ENCODE results near the gene S1PR2. TPM values are rescaled to one million over a fixed set of nuclear protein-coding genes. Genes with fewer than 3 reads are reported as not detected.
"Not testable (repeated sequence)": the region's sequence is repeated elsewhere in the genome, so short reads cannot be mapped to it uniquely, and the experiment has no call there.

S1PR2 gene
- total RNA-seq, 1 experiment from 2014 or later = 8.4 TPM

DNA sequence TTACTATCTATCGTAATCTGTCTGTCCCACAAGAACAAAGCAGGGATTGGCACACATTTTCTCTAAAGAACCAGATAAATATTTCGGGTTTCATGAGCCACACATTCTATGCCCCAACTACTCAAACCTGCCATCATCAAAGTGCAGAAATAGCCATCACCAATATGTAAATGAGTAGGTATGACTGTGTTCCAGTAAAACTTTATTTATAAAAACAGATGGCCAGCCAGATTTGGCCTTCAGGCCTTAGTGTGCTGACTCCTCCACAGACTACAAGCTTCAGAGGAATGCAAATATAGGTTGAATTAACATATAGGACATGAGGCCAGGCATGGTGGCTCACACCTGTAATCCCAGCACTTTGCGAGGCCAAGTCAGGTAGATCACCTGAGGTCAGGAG, 27.4 kb downstream of the S1PR2 start:
- H3K4me1 ChIP-seq (ENCODE audit: insufficient read depth, low read length, poor library complexity, severe bottlenecking) = no peaks in the 10 kb centered on the region
- no peaks in the 10 kb centered on the region for H3K9me3 ChIP-seq (ENCODE audit: low read depth, low read length, poor library complexity, severe bottlenecking)
- H3K36me3 ChIP-seq (ENCODE audit: insufficient read depth, low read length, poor library complexity, severe bottlenecking) = no peaks in the 10 kb centered on the region
- intact Hi-C loops (cut with micrococcal nuclease; ENCODE audit: unreplicated experiment) = no loop called here
- CTCF ChIA-PET = no interaction called here
- no peak overlapping the region for H3K4me3 ChIP-seq (ENCODE audit: low read depth, low read length, poor library complexity, severe bottlenecking)
- POLR2A ChIA-PET (ENCODE audit: low non-redundant PET) = no interaction called here
- no peak overlapping the region for H3K27ac ChIP-seq (ENCODE audit: low read depth, low read length, poor library complexity, severe bottlenecking)
- BruUV-seq (replicated peaks) = no TSS peak
- DNase-seq (ENCODE audit: low spot score) = no peak
- no peaks in the 10 kb centered on the region for H3K27me3 ChIP-seq (replicated peaks; ENCODE audit: insufficient read depth, low read depth, low read length, poor library complexity)
- TF ChIP-seq, protein P1, sequence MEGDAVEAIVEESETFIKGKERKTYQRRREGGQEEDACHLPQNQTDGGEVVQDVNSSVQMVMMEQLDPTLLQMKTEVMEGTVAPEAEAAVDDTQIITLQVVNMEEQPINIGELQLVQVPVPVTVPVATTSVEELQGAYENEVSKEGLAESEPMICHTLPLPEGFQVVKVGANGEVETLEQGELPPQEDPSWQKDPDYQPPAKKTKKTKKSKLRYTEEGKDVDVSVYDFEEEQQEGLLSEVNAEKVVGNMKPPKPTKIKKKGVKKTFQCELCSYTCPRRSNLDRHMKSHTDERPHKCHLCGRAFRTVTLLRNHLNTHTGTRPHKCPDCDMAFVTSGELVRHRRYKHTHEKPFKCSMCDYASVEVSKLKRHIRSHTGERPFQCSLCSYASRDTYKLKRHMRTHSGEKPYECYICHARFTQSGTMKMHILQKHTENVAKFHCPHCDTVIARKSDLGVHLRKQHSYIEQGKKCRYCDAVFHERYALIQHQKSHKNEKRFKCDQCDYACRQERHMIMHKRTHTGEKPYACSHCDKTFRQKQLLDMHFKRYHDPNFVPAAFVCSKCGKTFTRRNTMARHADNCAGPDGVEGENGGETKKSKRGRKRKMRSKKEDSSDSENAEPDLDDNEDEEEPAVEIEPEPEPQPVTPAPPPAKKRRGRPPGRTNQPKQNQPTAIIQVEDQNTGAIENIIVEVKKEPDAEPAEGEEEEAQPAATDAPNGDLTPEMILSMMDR (conservative IDR thresholded peaks at IDR 0.05; ENCODE audit: low read depth, low read length) = no peak
- TF ChIP-seq EZH2 (IDR thresholded peaks at IDR 0.05; ENCODE audit: borderline replicate concordance, low read depth, low read length, poor library complexity, severe bottlenecking) = no peak

DNA sequence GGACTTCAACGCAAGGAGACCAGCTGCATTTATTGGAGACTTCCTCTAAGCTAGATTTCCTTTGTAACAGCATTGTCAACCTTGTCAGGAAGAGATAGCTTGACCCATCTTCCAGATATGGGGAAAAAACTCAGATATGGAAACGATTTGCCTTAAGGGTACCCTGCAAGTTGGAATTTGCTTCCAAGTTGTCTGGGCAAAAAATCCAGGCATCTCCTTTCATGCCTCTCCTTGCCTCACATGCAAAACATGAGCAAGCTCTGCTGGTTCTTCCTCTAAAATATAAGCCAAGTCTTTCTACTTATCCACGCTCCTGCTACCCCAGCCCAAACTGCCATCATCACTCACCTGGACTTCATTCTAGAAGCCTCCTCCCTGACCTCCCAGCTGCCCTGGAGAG, 30.0 kb downstream of the S1PR2 start:
- BruUV-seq (replicated peaks) = no TSS peak
- no peaks in the 10 kb centered on the region for H3K9me3 ChIP-seq (ENCODE audit: low read depth, low read length, poor library complexity, severe bottlenecking)
- no peak overlapping the region for H3K4me3 ChIP-seq (ENCODE audit: low read depth, low read length, poor library complexity, severe bottlenecking)
- no peak overlapping the region for H3K27ac ChIP-seq (ENCODE audit: low read depth, low read length, poor library complexity, severe bottlenecking)
- intact Hi-C loops (cut with micrococcal nuclease; ENCODE audit: unreplicated experiment) = no loop called here
- H3K4me1 ChIP-seq (ENCODE audit: insufficient read depth, low read length, poor library complexity, severe bottlenecking) = no peaks in the 10 kb centered on the region
- DNase-seq (ENCODE audit: low spot score) = no peak
- ChIA-PET POLR2A (ENCODE audit: low non-redundant PET) (no interaction called here), CTCF (no interaction called here)
- H3K27me3 ChIP-seq (replicated peaks; ENCODE audit: insufficient read depth, low read depth, low read length, poor library complexity) = no peaks in the 10 kb centered on the region
- TF ChIP-seq EZH2 (IDR thresholded peaks at IDR 0.05; ENCODE audit: borderline replicate concordance, low read depth, low read length, poor library complexity, severe bottlenecking) = no peak
- TF ChIP-seq, protein P1 (conservative IDR thresholded peaks at IDR 0.05; ENCODE audit: low read depth, low read length) = no peak
- H3K36me3 ChIP-seq (ENCODE audit: insufficient read depth, low read length, poor library complexity, severe bottlenecking) = no peaks in the 10 kb centered on the region

DNA sequence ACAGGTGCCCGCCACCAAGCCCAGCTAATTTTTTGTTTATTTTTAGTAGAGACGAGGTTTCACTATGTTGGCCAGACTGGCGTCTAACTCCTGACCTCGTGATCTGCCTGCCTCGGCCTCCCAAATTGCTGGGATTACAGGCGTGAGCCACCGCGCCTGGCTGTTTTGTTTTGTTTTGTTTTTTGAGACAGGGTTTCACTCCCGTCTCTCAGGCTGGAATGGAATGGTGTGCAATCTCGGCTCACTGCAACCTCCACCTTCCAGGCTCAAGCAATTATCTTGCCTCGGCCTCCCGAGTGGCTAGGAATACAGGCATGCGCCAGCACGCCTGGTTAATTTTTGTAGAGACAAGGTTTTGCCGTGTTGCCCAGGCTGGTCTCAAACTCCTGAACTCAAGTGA, 31.0 kb downstream of the S1PR2 start:
- H3K27ac ChIP-seq (ENCODE audit: low read depth, low read length, poor library complexity, severe bottlenecking); DNase-seq (ENCODE audit: low spot score); H3K9me3 ChIP-seq (ENCODE audit: low read depth, low read length, poor library complexity, severe bottlenecking); H3K27me3 ChIP-seq (replicated peaks; ENCODE audit: insufficient read depth, low read depth, low read length, poor library complexity); POLR2A ChIA-PET (ENCODE audit: low non-redundant PET); H3K4me1 ChIP-seq (ENCODE audit: insufficient read depth, low read length, poor library complexity, severe bottlenecking); intact Hi-C loops (cut with micrococcal nuclease; ENCODE audit: unreplicated experiment); BruUV-seq (replicated peaks); H3K4me3 ChIP-seq (ENCODE audit: low read depth, low read length, poor library complexity, severe bottlenecking); CTCF ChIA-PET; H3K36me3 ChIP-seq (ENCODE audit: insufficient read depth, low read length, poor library complexity, severe bottlenecking): not testable (repeated sequence)

DNA sequence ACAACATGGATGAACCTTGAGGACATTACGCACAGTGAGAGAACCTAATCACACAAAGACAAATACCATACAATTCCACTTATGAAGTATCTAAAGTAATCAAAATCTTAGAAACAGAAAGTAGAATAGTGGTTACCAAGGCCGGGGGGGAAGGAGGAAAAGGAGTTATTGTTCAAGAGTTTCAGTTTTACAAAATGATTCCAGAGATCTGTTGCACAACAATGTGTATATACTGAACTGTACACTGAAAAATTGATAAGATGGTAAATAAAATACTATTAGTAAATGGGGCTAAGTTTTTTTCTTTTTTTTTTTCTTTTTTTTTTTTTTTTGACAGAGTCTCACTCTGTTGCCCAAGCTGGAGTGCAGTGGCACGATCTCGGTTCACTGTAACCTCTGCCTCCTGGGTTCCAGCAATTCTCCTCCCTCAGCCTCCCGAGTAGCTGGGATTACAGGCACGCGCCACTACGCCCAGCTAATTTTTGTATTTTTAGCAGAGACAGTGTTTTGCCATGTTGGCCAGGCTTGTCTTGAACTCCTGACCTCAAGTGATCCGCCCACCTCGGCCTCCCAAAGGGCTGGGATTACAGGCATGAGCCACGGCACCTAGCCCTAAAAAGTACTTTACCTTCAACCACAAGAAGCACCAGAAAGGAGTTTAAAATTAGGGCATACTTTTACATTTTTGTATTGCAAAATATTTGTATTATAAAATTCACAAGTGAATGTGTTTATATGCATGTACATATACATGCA, 32.1 kb downstream of the S1PR2 start:
- POLR2A ChIA-PET (ENCODE audit: low non-redundant PET) = not testable (repeated sequence)

More for the DNA sequence above, 32.1 kb downstream of the S1PR2 start:
- H3K9me3 ChIP-seq (ENCODE audit: low read depth, low read length, poor library complexity, severe bottlenecking); H3K4me1 ChIP-seq (ENCODE audit: insufficient read depth, low read length, poor library complexity, severe bottlenecking); intact Hi-C loops (cut with micrococcal nuclease; ENCODE audit: unreplicated experiment); H3K27me3 ChIP-seq (replicated peaks; ENCODE audit: insufficient read depth, low read depth, low read length, poor library complexity); H3K27ac ChIP-seq (ENCODE audit: low read depth, low read length, poor library complexity, severe bottlenecking); DNase-seq (ENCODE audit: low spot score); BruUV-seq (replicated peaks); CTCF ChIA-PET; H3K4me3 ChIP-seq (ENCODE audit: low read depth, low read length, poor library complexity, severe bottlenecking); H3K36me3 ChIP-seq (ENCODE audit: insufficient read depth, low read length, poor library complexity, severe bottlenecking): not testable (repeated sequence)
